Psoas muscle (tissue), 8 donors: Measurements from ENCODE around the gene FOXN1. TPM values are rescaled to one million over a fixed set of nuclear protein-coding genes. Genes with fewer than 3 reads are reported as not detected.
"Not testable (repeated sequence)": the region's sequence is repeated elsewhere in the genome, so short reads cannot be mapped to it uniquely, and the experiment has no call there.

Experiments used
- ATAC-seq, 4 donors: fragments of 200-7000 bp; cut with Tn5 transposase; one replicate each; pipeline ENCODE4 v1.9.1; 2020; ENCODE audit warnings: moderate library complexity in 3 of 4, mild to moderate bottlenecking in 2 of 4
- DNase-seq, 2 donors: peaks; one replicate each; pipeline ENCODE4 v3.0.0-alpha.2; 2020
- H3K27ac ChIP-seq: fragments of 200-600 bp; one replicate; pipeline ENCODE4 v1.8.0; 2022
- H3K27me3 ChIP-seq, 3 donors: fragments of 200-600 bp in 1 of 3; one replicate each; pipeline versions ENCODE4 v1.6.1 to v1.8.0; 2013 to 2022; ENCODE audit warnings: low read length in 2 of 3, mild to moderate bottlenecking in 2 of 3, moderate library complexity in 1 of 3; ENCODE audit not compliant: insufficient read depth in 3 of 3
- H3K36me3 ChIP-seq, 2 donors: fragments of 200-600 bp in 1 of 2; one replicate each; pipeline versions ENCODE4 v1.6.1 to v1.8.0; 2013 to 2022; ENCODE audit warnings: low read depth in 1 of 2, mild to moderate bottlenecking in 1 of 2, moderate library complexity in 1 of 2; ENCODE audit not compliant: insufficient read depth in 1 of 2
- H3K4me1 ChIP-seq: fragments of 200-600 bp; one replicate; pipeline ENCODE4 v1.8.0; 2022
- H3K4me3 ChIP-seq: fragments of 200-600 bp; one replicate; pipeline ENCODE4 v1.8.0; 2022; ENCODE audit warnings: mild to moderate bottlenecking
- H3K9me3 ChIP-seq: fragments of 200-600 bp; one replicate; pipeline ENCODE4 v1.8.0; 2022
- CTCF ChIP-seq: fragments of 200-600 bp; IDR thresholded peaks from one replicate; pipeline ENCODE4 v1.8.0; 2022; ENCODE audit warnings: antibody characterized with exemption
- WGBS, 3 donors: extraction: QIAGEN DNeasy Blood & Tissue Kit; methylation state at CpG; one replicate each; pipeline versions ENCODE4 v1.1.6 to v1.1.7; 2013; 5-methylcytosine and 5-hydroxymethylcytosine counted together
- intact Hi-C, 2 donors: fragments of 100-400 bp; cut with DNase I; formaldehyde crosslinking; loops; one replicate each; pipeline versions ENCODE4 v1.11.0 to v1.14.2; 2022
- polyA plus RNA-seq, 3 donors: library from polyadenylated mRNA; stranded (reverse); fragments of 200-250 nt; gene quantifications; one replicate each; pipeline ENCODE4 v1.2.3, GENCODE V29; 2013
- total RNA-seq, 4 donors: library from RNA; stranded (reverse); fragmentation: NEBNext Ultra II Directional in 2 of 4; extraction: Animal tissue kit (Norgen Biotek cat#: 25700) in 2 of 4; gene quantifications; one replicate each; pipeline versions ENCODE4 v1.2.1 to v1.2.4, GENCODE V29; 2021 to 2023
- donor health status: healthy with polysubstance abuse.
- donor health status: DM: no; HTN: no; CAD: no; lungs with moderate emphysema.
- donor health status: Bipolar disorder and iron deficiency.
- donor health status: healthy.
- donor health status: DM: yes; HTN: yes; CAD: no.
- donor health status: DM: no; HTN: no; CAD: no.
- donor health status: DM: no; HTN: no; CAD: no.
- donor health status: DM: yes; HTN: yes; CAD: no.

FOXN1 gene
- total and polyA plus RNA-seq, 7 donors: not detected

- Histone ChIP-seq H3K4me1 (peaks cover 18% of the 10 kb centered on the region), H3K4me3 (no peak overlapping the region), H3K27ac (no peak overlapping the region), H3K9me3 (no peaks in the 10 kb centered on the region), H3K36me3 (peaks cover 0 to 8% of the 10 kb centered on the region in 2 donors), H3K27me3 (no peaks in the 10 kb centered on the region)
- WGBS, 3 donors: 95 to 97% (median 95%) methylated on average over 6 of the region's 6 CpGs
- intact Hi-C loops: no loop called here
- no peak for DNase-seq
- no peak for ATAC-seq
- TF ChIP-seq CTCF: no peak
These were observed 67.9 kb downstream of the FOXN1 start for GRCh38 chr17:28573966-28574480.

GRCh38 chr17:28574526-28574925 lies 68.4 kb downstream of the FOXN1 start:
- Histone ChIP-seq H3K36me3 (peaks cover 0 to 3% of the 10 kb centered on the region in 2 donors), H3K27ac (no peak overlapping the region), H3K27me3 (no peaks in the 10 kb centered on the region), H3K4me1 (peaks cover 16% of the 10 kb centered on the region), H3K4me3 (no peak overlapping the region), H3K9me3 (no peaks in the 10 kb centered on the region)
- 86 to 91% (median 87%) methylated on average over 7 of the region's 7 CpGs for WGBS, 3 donors
- intact Hi-C loops: no loop called here
- ATAC-seq (no peak), DNase-seq (no peak)
- TF ChIP-seq CTCF: no peak

GRCh38 chr17:28575126-28575795 lies 69.1 kb downstream of the FOXN1 start:
- Histone ChIP-seq H3K4me1 (peaks cover 9% of the 10 kb centered on the region), H3K9me3 (no peaks in the 10 kb centered on the region), H3K27me3 (no peaks in the 10 kb centered on the region), H3K36me3 (no peaks in the 10 kb centered on the region), H3K27ac (no peak overlapping the region), H3K4me3 (no peak overlapping the region)
- intact Hi-C loops: no loop called here
- no peak for TF ChIP-seq CTCF
- ATAC-seq: no peak
- 91 to 94% (median 92%) methylated on average over 14 of the region's 14 CpGs for WGBS, 3 donors
- no peak for DNase-seq

GRCh38 chr17:28576016-28576415 lies 69.9 kb downstream of the FOXN1 start:
- ATAC-seq, intact Hi-C loops, H3K4me3 ChIP-seq, H3K27ac ChIP-seq, H3K27me3 ChIP-seq, H3K36me3 ChIP-seq, H3K4me1 ChIP-seq, DNase-seq, H3K9me3 ChIP-seq: not testable (repeated sequence)
- 63 to 72% (median 66%) methylated on average over 3 of the region's 3 CpGs for WGBS, 3 donors

GRCh38 chr17:28576758-28577465 lies 70.8 kb downstream of the FOXN1 start, which contains the start of gene ALDOC:
Gene ALDOC, minus strand, starts transcription at chr17:28576895. Its CDS starts 1,363 bp downstream, at chr17:28575532.
- peak; percentile 97 to 98 for DNase-seq
- Histone ChIP-seq H3K36me3 (no peaks in the 10 kb centered on the region), H3K27me3 (no peaks in the 10 kb centered on the region), H3K4me3 (peak within 1 kb of the TSS; percentile 41), H3K9me3 (no peaks in the 10 kb centered on the region), H3K4me1 (peaks cover 6% of the 10 kb centered on the region), H3K27ac (no peak within 1 kb of the TSS)
- WGBS, 3 donors: 8 to 11% (median 9%) methylated on average over 22 to 25 of the region's 26 CpGs
- ATAC-seq: peak; percentile 97 to 98 (median 97)
- no peak for TF ChIP-seq CTCF
- intact Hi-C loops: no loop called here
